SKM-1 (cell line): ENCODE data around the gene MNS1.
"Not testable (repeated sequence)": the region's sequence is repeated elsewhere in the genome, so short reads cannot be mapped to it uniquely, and the experiment has no call there.

Source experiments
- DNase-seq: peaks from one replicate; lab custom pipeline; 2025; ENCODE audit not compliant: unreplicated experiment; lab: John Stamatoyannopoulos, UW

Gene MNS1

DNA sequence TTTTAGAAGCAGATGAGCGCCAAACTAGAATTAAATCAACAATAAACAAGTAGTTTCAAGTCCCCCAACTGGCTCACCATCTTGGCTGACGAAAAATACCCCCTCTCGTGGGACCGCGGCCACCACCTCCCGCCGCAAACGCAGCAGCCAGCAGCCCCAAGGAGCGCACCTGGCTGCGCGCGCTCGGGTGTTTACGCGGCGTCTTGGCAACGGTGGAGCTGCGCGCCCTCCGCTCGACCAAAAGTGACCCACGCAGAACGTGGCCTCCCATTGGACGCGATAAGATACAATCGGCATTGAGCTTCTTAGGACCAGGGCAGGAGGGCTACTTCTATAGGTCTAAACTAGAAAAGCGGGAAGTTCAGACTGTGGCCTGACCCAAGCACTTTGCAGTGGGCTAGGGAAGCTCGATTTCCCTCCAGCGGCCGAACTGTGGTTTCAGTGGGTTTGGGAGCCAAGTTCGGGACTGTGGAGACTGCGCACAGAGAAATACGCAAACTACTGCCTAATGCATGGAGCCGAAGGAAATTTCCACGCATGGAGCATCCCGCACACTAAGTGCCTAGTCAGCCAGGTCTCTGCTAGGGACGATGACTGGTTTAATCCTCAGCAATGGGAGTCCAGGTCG is at the start of gene MNS1:
TSS of gene MNS1 (minus strand) at position 245 of the 628 bp plus-strand sequence. CDS start at position 80, 165 bp downstream.
- peak; percentile 92 for DNase-seq

- peak; percentile 4 for DNase-seq
These were observed 31.7 kb upstream of the MNS1 start for GRCh38 chr15:56496635-56497034.

DNA sequence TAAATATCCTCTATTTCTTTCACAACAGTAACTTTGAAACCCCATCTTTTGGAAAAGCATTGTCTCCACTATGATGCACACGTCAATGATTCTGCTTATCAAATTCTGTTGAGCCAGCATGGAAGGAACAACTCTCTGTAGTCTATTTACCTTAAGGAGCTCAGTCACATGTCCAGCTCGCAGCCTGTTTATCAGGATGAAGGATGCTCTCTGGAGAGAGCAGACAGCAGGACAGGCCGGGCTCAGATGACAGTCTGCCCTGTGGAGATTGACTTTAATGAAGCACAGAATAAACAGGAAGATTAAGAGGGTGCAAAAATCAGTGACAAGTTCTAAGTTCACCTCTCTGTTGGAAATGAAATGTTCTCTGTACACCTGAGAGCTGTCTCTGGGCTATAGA is 30.6 kb upstream of the MNS1 start:
- no peak for DNase-seq

DNA sequence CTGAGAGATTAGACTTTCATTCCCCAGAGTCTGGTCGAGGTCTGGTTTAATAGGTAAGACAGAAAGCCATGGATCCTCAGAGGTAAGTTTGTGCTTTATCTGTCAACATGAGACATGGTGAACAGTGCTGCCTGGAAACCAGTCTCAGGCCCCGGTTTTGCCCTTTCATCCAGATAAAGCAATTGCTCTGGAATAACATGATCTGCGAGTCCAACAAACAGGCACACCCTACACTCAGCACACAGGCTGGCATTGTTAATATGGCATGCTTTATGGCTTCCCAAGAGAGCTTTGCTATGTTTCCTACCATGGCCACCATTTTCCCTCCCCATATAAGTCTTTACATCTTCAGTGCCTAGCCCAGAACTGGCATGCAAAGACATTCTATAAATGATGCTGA is 30.1 kb upstream of the MNS1 start:
- no peak for DNase-seq

DNA sequence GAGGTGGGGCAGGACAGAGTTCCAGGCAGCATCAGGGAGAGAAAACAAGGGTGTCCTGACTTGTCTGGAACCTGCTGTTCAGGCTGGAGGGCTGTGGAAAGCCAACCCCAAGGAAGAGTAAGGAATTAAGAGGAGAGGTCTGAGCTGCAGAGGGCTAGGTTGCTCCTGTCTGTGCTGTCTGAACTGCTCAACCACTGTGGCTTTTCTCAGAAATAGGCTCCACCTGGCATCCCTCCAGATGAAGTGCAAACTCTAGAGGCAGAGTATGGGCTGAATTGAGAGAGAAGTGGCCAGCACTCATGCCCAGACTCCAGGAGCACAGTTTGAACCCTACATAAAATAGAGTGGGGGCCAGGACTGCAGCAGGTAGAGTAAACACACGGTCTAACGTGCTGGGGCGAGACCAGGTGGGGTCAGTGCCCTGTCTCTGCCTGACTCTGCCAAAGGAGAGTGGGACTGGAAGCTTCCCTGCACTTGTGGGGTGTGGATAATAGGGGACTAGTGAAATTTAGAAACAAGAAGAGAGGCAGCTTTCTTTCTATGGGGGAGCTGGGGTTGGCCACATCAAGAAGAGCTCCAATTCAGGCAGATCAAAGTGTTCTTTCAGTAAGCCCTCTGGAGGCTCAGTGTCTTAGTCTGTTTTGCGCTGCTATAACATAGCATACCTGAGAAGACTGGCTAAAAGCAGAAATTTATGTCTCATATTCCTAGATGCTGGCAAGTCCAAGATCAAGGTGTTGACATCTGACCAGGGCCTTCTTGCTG is 28.0 kb upstream of the MNS1 start:
- no peak for DNase-seq

DNA sequence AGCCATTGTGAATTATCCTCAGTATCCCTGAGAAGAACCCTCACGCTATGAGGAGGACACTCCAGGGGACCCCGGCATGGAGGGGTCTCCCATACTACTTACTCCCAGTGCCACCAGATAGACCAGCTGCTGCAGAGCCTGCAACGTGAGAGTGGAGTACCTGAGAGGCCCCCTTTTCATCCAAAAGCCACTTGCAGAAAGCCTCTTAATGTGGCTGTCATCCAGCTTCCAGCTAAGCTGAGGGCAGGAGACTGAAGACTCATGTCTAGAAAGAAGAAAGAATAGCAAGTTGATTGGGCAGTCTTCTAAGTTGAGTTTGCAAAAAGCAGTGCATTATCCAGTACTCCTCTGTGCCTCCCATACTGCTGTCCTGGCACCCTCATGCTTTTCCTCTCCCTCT is 27.3 kb upstream of the MNS1 start:
- DNase-seq = no peak

DNA sequence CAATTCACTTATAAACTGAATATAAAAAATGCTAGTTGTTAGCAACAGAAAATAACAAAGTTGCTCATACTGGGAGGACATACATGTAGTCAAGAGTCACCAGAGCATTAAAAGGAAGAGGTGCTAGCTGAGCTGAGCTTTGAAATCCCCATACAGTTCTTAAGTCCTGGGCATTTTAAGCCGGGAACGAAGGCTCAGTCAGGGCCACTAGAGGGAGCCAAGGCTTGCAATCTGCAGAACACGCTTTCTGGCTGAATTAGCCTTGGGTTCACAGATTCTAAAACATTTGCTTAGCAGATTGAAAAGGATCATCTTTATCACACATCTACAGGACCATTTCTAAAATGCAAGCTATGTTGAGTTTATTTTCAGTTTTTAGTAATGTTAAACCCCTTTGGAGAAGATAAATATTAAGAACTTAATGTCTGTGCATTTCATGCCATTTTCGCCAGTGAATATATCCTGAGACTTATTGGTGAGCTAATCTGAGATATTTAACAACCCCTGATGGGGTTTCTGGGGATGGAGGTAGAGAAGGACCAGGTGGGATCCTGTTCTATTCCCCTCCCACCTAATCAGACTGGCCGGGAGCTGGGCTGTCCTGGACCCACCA is 26.3 kb upstream of the MNS1 start:
- DNase-seq = peak; percentile 58

DNA sequence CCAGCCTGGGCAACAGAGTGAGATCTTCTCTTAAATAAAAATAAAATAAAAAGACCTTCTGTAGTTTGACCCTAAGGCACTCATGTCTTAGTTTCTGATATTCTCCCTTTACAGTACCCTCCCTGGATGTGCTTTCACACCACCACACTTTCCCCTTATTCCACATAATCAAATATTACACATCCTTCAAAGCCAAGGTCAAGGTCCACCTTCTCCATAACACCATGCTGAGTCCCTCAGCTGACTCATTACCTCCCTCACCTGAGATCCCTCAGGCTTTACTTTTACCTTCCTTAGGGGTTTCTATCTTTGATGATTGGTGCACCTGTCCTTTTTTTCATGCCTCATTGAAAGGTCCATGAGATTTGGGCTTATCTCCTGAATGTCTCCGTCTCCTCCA is 25.5 kb upstream of the MNS1 start:
- no peak for DNase-seq

- DNase-seq = not testable (repeated sequence)
These were observed 21.3 kb upstream of the MNS1 start for GRCh38 chr15:56486206-56486605.

GRCh38 chr15:56485426-56485825 is 20.5 kb upstream of the MNS1 start:
- not testable (repeated sequence) for DNase-seq

GRCh38 chr15:56484287-56484686 is 19.4 kb upstream of the MNS1 start:
- DNase-seq = no peak

DNA sequence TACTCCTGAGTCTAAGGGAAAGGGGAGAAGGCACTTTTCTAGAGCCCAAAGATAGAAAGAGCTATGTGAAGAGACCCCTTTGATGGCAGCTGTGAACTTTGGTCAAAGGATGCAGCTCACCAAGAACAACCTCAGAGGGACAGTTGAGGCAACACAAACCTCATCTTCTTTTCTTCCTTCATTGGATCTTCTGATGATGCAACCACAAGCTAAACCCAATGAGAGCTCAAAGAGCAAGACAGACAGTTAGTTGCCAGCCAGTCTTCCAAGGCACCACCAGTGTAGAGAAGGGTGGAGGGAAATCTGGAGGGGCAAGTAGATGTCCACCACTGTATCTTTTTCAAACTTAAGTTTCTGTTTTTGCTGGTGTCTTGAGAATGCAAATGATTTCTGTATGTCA is 10.4 kb upstream of the MNS1 start:
- no peak for DNase-seq

DNA sequence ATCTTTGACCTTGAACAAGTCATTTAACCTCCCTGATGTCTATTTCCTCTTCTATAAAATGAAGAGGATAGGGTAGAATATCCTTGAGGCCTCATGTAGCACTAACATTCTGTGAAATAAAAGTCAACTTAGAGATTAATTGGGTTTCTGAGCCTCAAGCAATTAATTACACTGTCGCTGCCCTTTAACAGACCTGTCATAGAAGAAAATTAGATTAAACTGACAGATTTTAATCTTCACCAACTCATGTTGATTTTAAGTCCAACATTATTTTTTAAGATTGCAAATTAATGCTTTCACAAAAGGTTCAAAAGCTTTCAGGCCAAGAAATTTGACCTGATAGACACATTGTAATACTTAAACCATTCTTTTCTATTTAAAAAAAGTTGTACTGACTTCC is 8.1 kb upstream of the MNS1 start:
- DNase-seq = no peak

- no peak for DNase-seq
These were observed 7.3 kb upstream of the MNS1 start for GRCh38 chr15:56472278-56472677.

- no peak for DNase-seq
These were observed 6.6 kb upstream of the MNS1 start for GRCh38 chr15:56471440-56472069.

DNA sequence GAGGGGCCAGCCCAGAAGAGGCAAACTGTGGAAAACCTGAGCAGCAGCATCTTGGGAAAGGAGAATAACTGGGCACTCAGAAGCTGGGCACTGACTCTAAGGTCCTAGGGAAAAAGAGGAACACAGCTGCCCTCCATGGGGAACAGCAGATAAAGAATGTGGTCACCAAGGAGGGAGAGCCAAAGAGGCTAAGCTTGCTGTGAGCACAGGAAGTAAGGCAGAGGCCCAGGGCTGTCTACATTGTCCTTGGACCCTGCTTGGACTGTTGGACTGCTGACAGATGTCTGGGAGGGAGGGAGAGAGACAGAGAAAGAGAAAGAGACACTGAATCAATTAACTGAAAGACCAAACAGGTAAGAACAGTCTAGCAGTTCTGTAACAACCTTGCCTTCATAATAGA is 4.5 kb upstream of the MNS1 start:
- DNase-seq = no peak

GRCh38 chr15:56468401-56468800 is 3.5 kb upstream of the MNS1 start:
- peak; percentile 15 for DNase-seq

DNA sequence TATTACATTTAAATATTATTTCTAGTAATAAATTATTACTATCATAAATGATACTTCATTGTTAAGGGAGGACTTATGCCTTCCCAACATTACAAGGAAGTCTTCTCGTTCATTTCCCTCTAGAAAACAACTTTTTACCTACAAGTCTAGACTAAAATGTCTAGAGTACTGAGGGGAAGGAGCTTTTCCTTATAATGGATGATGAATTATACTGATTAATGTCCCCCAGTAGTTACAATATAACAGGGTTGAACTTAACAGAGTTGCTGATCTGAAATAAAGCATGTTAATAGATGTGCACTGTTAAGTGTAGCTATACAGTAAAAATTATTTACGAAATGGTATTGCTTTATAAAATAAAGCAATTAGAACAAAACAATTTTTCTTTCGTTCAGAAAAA is 2.7 kb upstream of the MNS1 start:
- no peak for DNase-seq

- no peak for DNase-seq
These were observed 4.0 kb downstream of the MNS1 start for GRCh38 chr15:56460947-56461346.

GRCh38 chr15:56460071-56460470 is 4.9 kb downstream of the MNS1 start:
- no peak for DNase-seq

DNA sequence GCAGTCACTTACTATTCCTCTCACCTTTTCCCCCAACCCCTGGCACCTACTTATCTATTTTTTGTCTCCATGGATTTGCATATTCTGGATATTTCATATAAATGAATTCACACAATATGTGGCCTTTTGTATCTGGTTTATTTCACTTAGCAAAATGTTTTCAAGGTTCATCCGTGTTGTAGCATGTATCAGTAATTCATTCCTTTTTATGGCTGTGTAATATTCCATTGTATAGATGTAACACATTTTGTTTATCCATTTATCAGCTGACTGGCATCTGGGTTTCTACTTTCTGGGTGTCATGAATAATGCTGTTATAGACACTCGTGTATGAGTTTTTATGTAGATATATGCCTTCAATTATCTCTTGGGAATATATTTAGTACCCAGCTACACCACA is 5.8 kb downstream of the MNS1 start:
- DNase-seq = no peak

DNA sequence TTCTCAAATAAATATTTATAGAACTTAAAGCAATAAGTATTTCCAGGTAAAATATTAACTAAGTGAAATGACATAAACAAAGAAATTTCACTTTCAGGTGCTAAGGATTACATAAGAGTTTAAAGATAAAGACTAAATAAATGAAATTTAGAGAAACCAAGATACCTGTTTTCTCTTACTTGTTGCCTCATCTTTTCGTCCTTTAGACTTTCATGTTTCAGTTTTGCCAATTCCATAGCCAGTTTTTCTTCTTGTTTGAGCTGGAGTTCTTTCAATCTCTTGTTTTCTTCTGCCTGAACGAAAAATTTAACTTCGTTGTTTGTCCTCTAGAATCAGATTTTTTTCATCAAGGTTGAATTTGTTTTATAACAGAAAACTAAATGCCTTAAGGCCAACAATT is 8.7 kb downstream of the MNS1 start:
- no peak for DNase-seq
